ENCODE results near the gene NOTCH1. TPM values are rescaled to one million over a fixed set of nuclear protein-coding genes. Genes with fewer than 3 reads are reported as not detected.

The NOTCH1 gene
- total RNA-seq, 1 donor from 2014 or later: 26.6 TPM

DNA sequence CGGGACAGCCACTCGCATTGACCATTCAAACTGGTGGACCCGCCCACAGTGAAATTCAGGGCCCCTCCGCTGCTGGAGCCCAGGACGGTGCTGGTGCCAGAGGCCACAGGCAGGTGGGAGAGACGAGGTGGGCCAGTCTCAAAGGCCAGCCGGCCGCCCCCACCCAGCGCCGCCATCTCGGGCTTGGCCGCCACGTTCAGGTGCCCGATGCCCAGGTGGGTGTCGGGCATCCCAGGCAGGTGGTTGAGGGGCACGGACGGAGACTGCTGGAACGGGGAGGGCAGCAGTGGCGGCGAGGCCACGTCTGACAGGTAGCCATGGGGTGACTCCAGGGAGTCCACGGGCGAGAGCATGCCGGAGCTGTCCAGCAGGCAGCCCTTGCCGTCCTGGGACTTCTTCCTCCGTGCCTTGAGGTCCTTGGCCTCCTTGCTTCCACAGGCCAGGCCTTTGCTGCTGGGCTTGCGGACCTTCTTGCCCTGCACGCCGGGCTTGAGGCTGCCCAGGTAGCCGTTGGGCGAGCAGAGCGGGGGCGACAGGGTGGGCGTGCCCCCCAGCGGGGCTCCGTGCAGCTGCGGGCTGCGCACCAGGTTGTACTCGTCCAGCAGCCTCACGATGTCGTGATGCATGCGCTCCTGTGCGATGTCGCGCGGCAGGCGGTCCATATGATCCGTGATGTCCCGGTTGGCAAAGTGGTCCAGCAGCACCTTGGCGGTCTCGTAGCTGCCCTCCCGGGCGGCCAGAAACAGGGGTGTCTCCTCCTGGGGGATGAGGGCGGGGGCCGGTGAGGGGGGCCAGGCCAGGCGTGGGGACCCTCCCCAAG lies 48.8 kb downstream of the NOTCH1 start:
- ATAC-seq (ENCODE audit: low read depth) (no peak), DNase-seq (no peak)
- Mint-ChIP-seq H3K4me1 (no peaks in the 10 kb centered on the region), H3K27ac (no peak overlapping the region), H3K9me3 (no peaks in the 10 kb centered on the region), H3K36me3 (ENCODE audit: low read depth) (peaks cover 47% of the 10 kb centered on the region), H3K4me3 (no peak overlapping the region), H3K27me3 (no peaks in the 10 kb centered on the region)
- intact Hi-C loops (cut with micrococcal nuclease): no loop called here
- CTCF ChIA-PET: interaction anchor here (0.8 kb wide), 1 partner anchor 9 kb away, joined by 3 read pairs; no protein-coding TSS in a partner anchor
- TF ChIP-seq, protein P1, sequence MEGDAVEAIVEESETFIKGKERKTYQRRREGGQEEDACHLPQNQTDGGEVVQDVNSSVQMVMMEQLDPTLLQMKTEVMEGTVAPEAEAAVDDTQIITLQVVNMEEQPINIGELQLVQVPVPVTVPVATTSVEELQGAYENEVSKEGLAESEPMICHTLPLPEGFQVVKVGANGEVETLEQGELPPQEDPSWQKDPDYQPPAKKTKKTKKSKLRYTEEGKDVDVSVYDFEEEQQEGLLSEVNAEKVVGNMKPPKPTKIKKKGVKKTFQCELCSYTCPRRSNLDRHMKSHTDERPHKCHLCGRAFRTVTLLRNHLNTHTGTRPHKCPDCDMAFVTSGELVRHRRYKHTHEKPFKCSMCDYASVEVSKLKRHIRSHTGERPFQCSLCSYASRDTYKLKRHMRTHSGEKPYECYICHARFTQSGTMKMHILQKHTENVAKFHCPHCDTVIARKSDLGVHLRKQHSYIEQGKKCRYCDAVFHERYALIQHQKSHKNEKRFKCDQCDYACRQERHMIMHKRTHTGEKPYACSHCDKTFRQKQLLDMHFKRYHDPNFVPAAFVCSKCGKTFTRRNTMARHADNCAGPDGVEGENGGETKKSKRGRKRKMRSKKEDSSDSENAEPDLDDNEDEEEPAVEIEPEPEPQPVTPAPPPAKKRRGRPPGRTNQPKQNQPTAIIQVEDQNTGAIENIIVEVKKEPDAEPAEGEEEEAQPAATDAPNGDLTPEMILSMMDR (IDR thresholded peaks at IDR 0.05): no peak
- POLR2A ChIA-PET: no interaction called here

DNA sequence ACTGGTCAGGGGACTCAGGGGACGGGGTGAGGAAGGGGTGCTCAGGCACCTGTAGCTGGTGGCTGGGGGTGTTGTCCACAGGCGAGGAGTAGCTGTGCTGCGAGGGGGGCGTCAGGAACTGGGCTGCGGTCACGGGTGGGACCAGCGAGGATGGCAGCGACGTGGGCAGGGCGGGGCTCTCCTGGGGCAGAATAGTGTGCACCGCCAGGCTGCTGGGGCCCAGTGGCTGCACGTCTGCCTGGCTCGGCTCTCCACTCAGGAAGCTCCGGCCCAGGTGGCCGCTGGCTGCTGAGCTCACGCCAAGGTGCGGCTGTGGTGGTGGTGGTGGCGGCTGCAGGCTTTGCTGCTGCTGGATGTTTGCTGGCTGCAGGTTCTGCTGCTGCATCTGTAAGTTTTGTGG lies 49.7 kb downstream of the NOTCH1 start:
- peaks cover 42% of the 10 kb centered on the region for H3K36me3 Mint-ChIP-seq (ENCODE audit: low read depth)
- H3K9me3 Mint-ChIP-seq: no peaks in the 10 kb centered on the region
- TF ChIP-seq, protein P1 (IDR thresholded peaks at IDR 0.05): no peak
- CTCF ChIA-PET: interaction anchor here (0.8 kb wide), 1 partner anchor 9 kb away, joined by 3 read pairs; no protein-coding TSS in a partner anchor
- no peak for DNase-seq
- intact Hi-C loops (cut with micrococcal nuclease): no loop called here
- H3K27me3 Mint-ChIP-seq: no peaks in the 10 kb centered on the region
- POLR2A ChIA-PET: no interaction called here
- no peak overlapping the region for H3K27ac Mint-ChIP-seq
- no peaks in the 10 kb centered on the region for H3K4me1 Mint-ChIP-seq
- no peak overlapping the region for H3K4me3 Mint-ChIP-seq
- ATAC-seq (ENCODE audit: low read depth): no peak

DNA sequence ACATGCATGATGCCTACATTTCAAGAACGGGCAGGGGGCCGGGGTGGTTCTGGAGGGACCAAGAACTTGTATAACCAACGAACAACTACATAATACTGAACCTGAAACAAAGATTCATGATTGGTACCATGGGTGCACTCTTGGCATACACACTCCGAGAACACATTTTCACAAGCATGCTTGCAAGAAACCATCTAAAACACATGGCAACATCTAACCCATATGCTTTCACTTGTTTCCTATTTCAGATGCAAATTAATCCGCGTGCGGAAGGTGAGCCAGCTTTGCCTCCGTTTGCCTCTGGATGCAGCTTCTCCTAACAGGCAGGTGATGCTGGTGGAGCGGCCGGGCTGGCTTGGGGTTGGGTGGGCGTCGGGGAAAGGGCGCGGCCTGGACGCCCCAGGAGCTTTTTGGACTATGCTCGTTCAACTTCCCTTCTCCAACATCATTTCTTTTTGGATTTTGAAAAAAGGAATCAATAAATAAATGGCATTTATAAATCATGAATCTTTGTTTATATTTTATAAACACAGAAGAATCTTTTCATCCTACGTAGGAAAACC lies 50.5 kb downstream of the NOTCH1 start:
- TF ChIP-seq, protein P1 (IDR thresholded peaks at IDR 0.05): no peak
- Mint-ChIP-seq H3K36me3 (ENCODE audit: low read depth) (peaks cover 36% of the 10 kb centered on the region), H3K27me3 (no peaks in the 10 kb centered on the region), H3K9me3 (no peaks in the 10 kb centered on the region), H3K27ac (no peak overlapping the region), H3K4me3 (no peak overlapping the region), H3K4me1 (no peaks in the 10 kb centered on the region)
- intact Hi-C loops (cut with micrococcal nuclease): no loop called here
- ChIA-PET CTCF (no interaction called here), POLR2A (no interaction called here)
- DNase-seq (no peak), ATAC-seq (ENCODE audit: low read depth) (no peak)

DNA sequence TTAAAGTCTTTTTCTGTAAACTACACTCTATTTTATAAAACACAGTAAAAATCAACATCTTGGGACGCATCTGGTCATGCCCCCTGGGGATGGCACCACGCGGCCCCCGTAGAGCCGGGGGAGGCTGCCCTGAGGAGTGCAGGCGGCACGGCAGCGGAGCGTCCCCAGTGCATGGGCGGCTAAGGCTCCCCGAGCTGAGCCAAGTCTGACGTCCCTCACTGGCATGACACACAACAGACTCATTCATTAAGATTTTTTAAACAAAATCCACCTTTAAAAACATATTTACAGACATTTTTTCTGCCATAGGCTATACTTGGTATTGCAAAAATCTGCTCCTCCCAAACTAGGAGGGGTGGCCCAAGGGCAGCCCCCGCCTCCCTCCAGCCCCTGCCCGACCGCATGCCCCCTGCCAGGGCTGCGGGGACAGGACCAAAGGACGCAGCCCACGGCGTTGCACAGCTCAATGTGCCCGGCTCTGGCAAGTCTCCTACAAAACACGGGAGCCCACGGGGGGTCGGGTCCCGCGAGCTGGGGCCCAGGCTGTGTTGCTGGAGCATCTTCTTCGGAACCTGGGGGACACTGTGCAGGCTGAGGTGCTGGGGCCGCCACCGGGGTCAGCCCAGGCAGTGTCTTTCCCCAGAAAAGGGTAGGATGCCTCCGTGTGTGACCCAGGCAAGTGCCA lies 51.2 kb downstream of the NOTCH1 start:
- TF ChIP-seq, protein P1 (IDR thresholded peaks at IDR 0.05): no peak
- intact Hi-C loops (cut with micrococcal nuclease): no loop called here
- ATAC-seq (ENCODE audit: low read depth) (no peak), DNase-seq (no peak)
- H3K9me3 Mint-ChIP-seq: no peaks in the 10 kb centered on the region
- POLR2A ChIA-PET: no interaction called here
- H3K27me3 Mint-ChIP-seq: no peaks in the 10 kb centered on the region
- H3K36me3 Mint-ChIP-seq (ENCODE audit: low read depth): peaks cover 31% of the 10 kb centered on the region
- H3K27ac Mint-ChIP-seq: no peak overlapping the region
- CTCF ChIA-PET: no interaction called here
- no peaks in the 10 kb centered on the region for H3K4me1 Mint-ChIP-seq
- no peak overlapping the region for H3K4me3 Mint-ChIP-seq

DNA sequence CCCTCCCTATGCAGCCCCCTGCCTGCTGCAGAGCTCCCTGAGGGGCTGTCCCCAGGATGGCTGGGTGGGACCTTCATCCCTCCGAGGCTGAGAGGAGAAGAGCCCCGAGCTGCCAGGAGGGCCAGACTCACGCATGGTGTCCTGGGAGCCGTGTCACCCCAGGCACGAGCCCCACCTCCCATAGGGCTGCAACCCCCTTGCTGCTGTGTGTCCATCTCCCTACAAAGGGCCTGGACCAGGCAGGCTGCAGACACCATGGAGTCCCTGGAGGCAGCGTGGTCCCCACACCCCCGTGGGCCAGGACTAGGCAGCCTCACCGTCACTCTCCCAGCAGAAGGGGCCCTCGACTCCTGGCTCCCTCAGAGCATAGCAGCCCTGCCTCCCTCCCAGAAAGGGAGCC lies 51.8 kb downstream of the NOTCH1 start:
- ChIA-PET POLR2A (no interaction called here), CTCF (no interaction called here)
- no peaks in the 10 kb centered on the region for H3K4me1 Mint-ChIP-seq
- TF ChIP-seq, protein P1 (IDR thresholded peaks at IDR 0.05): no peak
- DNase-seq (no peak), ATAC-seq (ENCODE audit: low read depth) (no peak)
- H3K27ac Mint-ChIP-seq: no peak overlapping the region
- H3K27me3 Mint-ChIP-seq: no peaks in the 10 kb centered on the region
- intact Hi-C loops (cut with micrococcal nuclease): no loop called here
- peaks cover 25% of the 10 kb centered on the region for H3K36me3 Mint-ChIP-seq (ENCODE audit: low read depth)
- H3K9me3 Mint-ChIP-seq: no peaks in the 10 kb centered on the region
- H3K4me3 Mint-ChIP-seq: no peak overlapping the region

Measured in activated B cell treated with CpG ODN at 0.5 μM for 24 hours (primary cell).